Measurements from ENCODE around the gene ERBB3. TPM values are rescaled to one million over a fixed set of nuclear protein-coding genes. Genes with fewer than 3 reads are reported as not detected.

The ERBB3 gene
- total and polyA plus RNA-seq, 8 donors, result 26.6 to 367 (median 225) TPM

- Histone ChIP-seq H3K36me3 (peaks cover 57 to 62% (median 58%) of the 10 kb centered on the region in 4 donors), H3K4me3 (no peak overlapping the region), H3K4me1 (peaks cover 11 to 42% (median 32%) of the 10 kb centered on the region in 4 donors), H3K27ac (no peak overlapping the region), H3K27me3 (no peaks in the 10 kb centered on the region), H3K9me3 (no peaks in the 10 kb centered on the region)
- intact Hi-C loops (cut with DNase I; ENCODE audit: low total_unique reads), result no loop called here
- TF ChIP-seq CTCF (IDR thresholded peaks at IDR 0.05) (no peak), EP300 (IDR thresholded peaks at IDR 0.05) (no peak), POLR2A (IDR thresholded peaks at IDR 0.05) (no peak), POLR2AphosphoS5 (IDR thresholded peaks at IDR 0.05) (no peak)
- no peak for DNase-seq
- WGBS, 5 donors, result 85 to 93% (median 89%) methylated on average over 3 of the region's 3 CpGs
These were observed 27.3 kb downstream of the ERBB3 start for GRCh38 chr12:56107242-56107641.

- TF ChIP-seq POLR2A (IDR thresholded peaks at IDR 0.05) (no peak), EP300 (IDR thresholded peaks at IDR 0.05) (no peak), CTCF (IDR thresholded peaks at IDR 0.05) (no peak), POLR2AphosphoS5 (IDR thresholded peaks at IDR 0.05) (no peak)
- Histone ChIP-seq H3K4me1 (peaks cover 7 to 36% (median 18%) of the 10 kb centered on the region in 4 donors), H3K4me3 (no peak overlapping the region), H3K36me3 (peaks cover 69 to 79% (median 76%) of the 10 kb centered on the region in 4 donors), H3K27me3 (no peaks in the 10 kb centered on the region), H3K27ac (no peak overlapping the region), H3K9me3 (no peaks in the 10 kb centered on the region)
- WGBS, 5 donors, result 87 to 94% (median 93%) methylated on average over 5 of the region's 5 CpGs
- intact Hi-C loops (cut with DNase I; ENCODE audit: low total_unique reads), result no loop called here
- no peak for DNase-seq
These were observed 30.6 kb downstream of the ERBB3 start for GRCh38 chr12:56110571-56110970.

- H3K27ac ChIP-seq, result peak overlapping the region in 2 of 5 donors; percentile 95 to 96
- no peak overlapping the region for H3K4me3 ChIP-seq
- H3K27me3 ChIP-seq, result no peaks in the 10 kb centered on the region
- H3K4me1 ChIP-seq, result peaks cover 6 to 22% (median 17%) of the 10 kb centered on the region in 4 donors
- no peak for TF ChIP-seq CTCF (IDR thresholded peaks at IDR 0.05)
- no peak for TF ChIP-seq EP300 (IDR thresholded peaks at IDR 0.05)
- no peak for TF ChIP-seq POLR2A (IDR thresholded peaks at IDR 0.05)
- TF ChIP-seq POLR2AphosphoS5 (IDR thresholded peaks at IDR 0.05), result no peak
- 38 to 88% (median 79%) methylated on average over 1 of the region's 1 CpG for WGBS, 5 donors
- intact Hi-C loops (cut with DNase I; ENCODE audit: low total_unique reads), result no loop called here
- no peak for DNase-seq
- H3K9me3 ChIP-seq, result no peaks in the 10 kb centered on the region
- H3K36me3 ChIP-seq, result peaks cover 43 to 51% (median 49%) of the 10 kb centered on the region in 4 donors
These were observed 34.1 kb downstream of the ERBB3 start for GRCh38 chr12:56114084-56114483.

GRCh38 chr12:56115329-56115728 lies 35.4 kb downstream of the ERBB3 start:
- intact Hi-C loops (cut with DNase I; ENCODE audit: low total_unique reads), result no loop called here
- H3K4me3 ChIP-seq, result peak overlapping the region; percentile 69 to 79 (median 74)

More at GRCh38 chr12:56115329-56115728, 35.4 kb downstream of the ERBB3 start:
- Histone ChIP-seq H3K9me3 (no peaks in the 10 kb centered on the region), H3K27ac (peak overlapping the region; percentile 30 to 97 (median 96)), H3K36me3 (peaks cover 31 to 45% (median 40%) of the 10 kb centered on the region in 4 donors), H3K4me1 (peaks cover 18 to 35% (median 27%) of the 10 kb centered on the region in 4 donors), H3K27me3 (no peaks in the 10 kb centered on the region)
- TF ChIP-seq EP300 (IDR thresholded peaks at IDR 0.05), result no peak
- TF ChIP-seq POLR2AphosphoS5 (IDR thresholded peaks at IDR 0.05), result no peak
- no peak for TF ChIP-seq CTCF (IDR thresholded peaks at IDR 0.05)
- TF ChIP-seq POLR2A (IDR thresholded peaks at IDR 0.05), result no peak
- DNase-seq, result peak in 1 of 2 donors; percentile 62
- WGBS, 5 donors, result 26 to 41% (median 37%) methylated on average over 10 of the region's 10 CpGs

All from stomach (tissue), 9 donors.